ENCODE results near the gene ALDH18A1. TPM values are rescaled to one million over a fixed set of nuclear protein-coding genes. Genes with fewer than 3 reads are reported as not detected.

Gene ALDH18A1
- total RNA-seq, 4 donors from 2014 or later: 2.6 to 6.7 (median 5.7) TPM

DNA sequence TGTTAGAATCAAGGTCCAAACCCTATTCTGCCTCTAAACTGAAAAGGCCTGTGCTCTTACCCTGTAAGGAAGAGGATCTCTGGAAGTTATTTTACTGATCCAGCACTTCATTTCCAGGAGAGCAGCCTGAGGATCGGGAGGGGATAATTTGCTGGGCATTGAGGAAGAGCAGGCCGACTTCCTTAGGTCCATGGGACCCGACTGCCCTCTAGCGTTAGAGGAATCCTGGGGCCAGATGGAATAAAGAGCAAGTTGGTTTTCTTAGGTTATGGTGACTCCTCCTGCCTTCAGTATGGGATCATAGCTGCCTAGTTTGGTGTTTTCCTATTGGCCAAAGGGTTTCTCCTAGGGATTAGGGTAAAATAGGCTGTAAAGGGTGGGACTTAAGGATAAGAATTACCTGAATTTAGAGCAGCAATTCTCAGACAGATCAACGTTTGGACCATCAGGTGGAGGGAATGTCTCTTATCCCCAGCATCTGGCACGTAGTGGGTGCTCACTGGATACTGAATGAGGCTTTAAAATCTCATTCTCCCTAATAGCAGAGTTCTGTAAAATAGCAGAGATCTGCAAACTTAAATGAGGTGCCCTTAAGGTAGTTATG, 55.3 kb downstream of the ALDH18A1 start:
- in situ Hi-C loops (cut with MboI; ENCODE audit: low sequenced_read_pairs in 4 of 4) (loop anchor here (5.0 to 25.0 kb wide), 7 partner anchors 169 to 389 kb away; no protein-coding TSS in a partner anchor), intact Hi-C loops (cut with DNase I; ENCODE audit: low total_unique reads) (loop anchor here (1.0 to 10.0 kb wide), 3 partner anchors 171 to 416 kb away; no protein-coding TSS in a partner anchor)
- no peak for TF ChIP-seq POLR2A (IDR thresholded peaks at IDR 0.05)
- TF ChIP-seq, protein P1, sequence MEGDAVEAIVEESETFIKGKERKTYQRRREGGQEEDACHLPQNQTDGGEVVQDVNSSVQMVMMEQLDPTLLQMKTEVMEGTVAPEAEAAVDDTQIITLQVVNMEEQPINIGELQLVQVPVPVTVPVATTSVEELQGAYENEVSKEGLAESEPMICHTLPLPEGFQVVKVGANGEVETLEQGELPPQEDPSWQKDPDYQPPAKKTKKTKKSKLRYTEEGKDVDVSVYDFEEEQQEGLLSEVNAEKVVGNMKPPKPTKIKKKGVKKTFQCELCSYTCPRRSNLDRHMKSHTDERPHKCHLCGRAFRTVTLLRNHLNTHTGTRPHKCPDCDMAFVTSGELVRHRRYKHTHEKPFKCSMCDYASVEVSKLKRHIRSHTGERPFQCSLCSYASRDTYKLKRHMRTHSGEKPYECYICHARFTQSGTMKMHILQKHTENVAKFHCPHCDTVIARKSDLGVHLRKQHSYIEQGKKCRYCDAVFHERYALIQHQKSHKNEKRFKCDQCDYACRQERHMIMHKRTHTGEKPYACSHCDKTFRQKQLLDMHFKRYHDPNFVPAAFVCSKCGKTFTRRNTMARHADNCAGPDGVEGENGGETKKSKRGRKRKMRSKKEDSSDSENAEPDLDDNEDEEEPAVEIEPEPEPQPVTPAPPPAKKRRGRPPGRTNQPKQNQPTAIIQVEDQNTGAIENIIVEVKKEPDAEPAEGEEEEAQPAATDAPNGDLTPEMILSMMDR (IDR thresholded peaks at IDR 0.05 in 4 of 5, conservative IDR thresholded peaks at IDR 0.05 in 1 of 5): peak; percentile 89 to 96 (median 90)
- Histone ChIP-seq H3K4me3 (no peak overlapping the region), H3K4me1 (peaks cover 10 to 16% of the 10 kb centered on the region in 2 donors), H3K9me3 (no peaks in the 10 kb centered on the region), H3K36me3 (no peaks in the 10 kb centered on the region), H3K27me3 (no peaks in the 10 kb centered on the region), H3K27ac (peak overlapping the region in 2 of 4 donors; percentile 21 to 42)
- peak; percentile 96 to 99 for ATAC-seq
- DNase-seq: peak; percentile 70 to 81

GRCh38 chr10:95600158-95600557, 56.4 kb downstream of the ALDH18A1 start:
- no peak overlapping the region for H3K4me3 ChIP-seq
- H3K27ac ChIP-seq: peak overlapping the region in 1 of 4 donors; percentile 15
- H3K9me3 ChIP-seq: no peaks in the 10 kb centered on the region
- intact Hi-C loops (cut with DNase I; ENCODE audit: low total_unique reads): loop anchor here (10.0 kb wide), 1 partner anchor 415 kb away; no protein-coding TSS in a partner anchor
- TF ChIP-seq, protein P1 (IDR thresholded peaks at IDR 0.05 in 4 of 5, conservative IDR thresholded peaks at IDR 0.05 in 1 of 5): peak in 1 of 5 experiments; percentile 9
- TF ChIP-seq POLR2A (IDR thresholded peaks at IDR 0.05): no peak
- DNase-seq (no peak), ATAC-seq (peak in 1 of 2 donors; percentile 31)
- peaks cover 10 to 16% of the 10 kb centered on the region in 2 donors for H3K4me1 ChIP-seq
- in situ Hi-C loops (cut with MboI; ENCODE audit: low sequenced_read_pairs in 4 of 4): loop anchor here (5.0 to 25.0 kb wide), 7 partner anchors 168 to 388 kb away; no protein-coding TSS in a partner anchor
- H3K36me3 ChIP-seq: no peaks in the 10 kb centered on the region
- H3K27me3 ChIP-seq: no peaks in the 10 kb centered on the region

GRCh38 chr10:95597788-95598187, 58.7 kb downstream of the ALDH18A1 start:
- intact Hi-C loops (cut with DNase I; ENCODE audit: low total_unique reads): no loop called here
- Histone ChIP-seq H3K4me1 (peaks cover 10 to 16% of the 10 kb centered on the region in 2 donors), H3K9me3 (no peaks in the 10 kb centered on the region), H3K27me3 (no peaks in the 10 kb centered on the region), H3K4me3 (no peak overlapping the region), H3K27ac (no peak overlapping the region), H3K36me3 (no peaks in the 10 kb centered on the region)
- no peak for TF ChIP-seq POLR2A (IDR thresholded peaks at IDR 0.05)
- TF ChIP-seq, protein P1 (IDR thresholded peaks at IDR 0.05 in 4 of 5, conservative IDR thresholded peaks at IDR 0.05 in 1 of 5): no peak
- in situ Hi-C loops (cut with MboI; ENCODE audit: low sequenced_read_pairs in 4 of 4): no loop called here
- no peak for ATAC-seq
- no peak for DNase-seq

DNA sequence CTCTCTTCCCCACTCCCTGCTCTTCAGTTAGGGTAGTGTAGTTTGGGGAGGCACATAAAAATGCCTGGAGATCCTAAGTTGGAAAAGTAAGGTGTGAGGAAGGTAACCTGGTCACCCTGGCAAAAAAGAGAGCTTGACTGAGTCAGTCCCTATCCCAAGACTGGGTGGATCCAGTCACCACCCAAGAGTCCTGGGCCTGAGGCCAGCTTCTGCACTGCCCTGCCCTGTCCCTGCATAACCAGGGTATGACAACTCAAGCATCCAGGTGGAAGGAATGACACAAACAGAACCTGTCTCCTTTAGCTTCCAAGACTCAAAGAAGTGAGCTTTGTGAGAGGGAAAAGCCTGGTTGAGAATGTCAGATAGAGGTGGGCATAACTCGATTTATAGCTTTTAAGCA, 68.5 kb downstream of the ALDH18A1 start:
- DNase-seq (peak in 1 of 2 donors; percentile 30), ATAC-seq (peak; percentile 39 to 49)
- in situ Hi-C loops (cut with MboI; ENCODE audit: low sequenced_read_pairs in 4 of 4): no loop called here
- Histone ChIP-seq H3K4me1 (no peaks in the 10 kb centered on the region), H3K36me3 (no peaks in the 10 kb centered on the region), H3K4me3 (no peak overlapping the region), H3K27ac (no peak overlapping the region), H3K9me3 (no peaks in the 10 kb centered on the region), H3K27me3 (no peaks in the 10 kb centered on the region)
- TF ChIP-seq, protein P1 (IDR thresholded peaks at IDR 0.05 in 4 of 5, conservative IDR thresholded peaks at IDR 0.05 in 1 of 5): no peak
- TF ChIP-seq POLR2A (IDR thresholded peaks at IDR 0.05): no peak
- intact Hi-C loops (cut with DNase I; ENCODE audit: low total_unique reads): loop anchor here (5.0 kb wide), 1 partner anchor 899 kb away; no protein-coding TSS in a partner anchor
